Measurements from ENCODE around the gene ZNF497.

ZNF497 gene

GRCh38 chr19:58305065-58305931 lies 57.3 kb downstream of the ZNF497 start, which contains the start of gene ERVK3-1:
TSS of gene ERVK3-1 (plus strand) at chr19:58305377. CDS start at chr19:58312169, 6,792 bp downstream.
- Histone ChIP-seq H3K4me2 (ENCODE audit: low read length) (peak within 1 kb of the TSS; percentile 69), H3K27ac (peak within 1 kb of the TSS; percentile 71), H3K36me3 (ENCODE audit: control insufficient read depth, insufficient read depth, low read length) (no peaks in the 10 kb centered on the region), H3K27me3 (ENCODE audit: control insufficient read depth, insufficient read depth, low read length) (no peaks in the 10 kb centered on the region), H3K9ac (peak within 1 kb of the TSS; percentile 40), H3K79me2 (peaks cover 30% of the 10 kb centered on the region), H2AFZ (peak within 1 kb of the TSS; percentile 84), H3K9me3 (ENCODE audit: control insufficient read depth, low read length) (no peaks in the 10 kb centered on the region), H3K4me3 (ENCODE audit: low read depth, low read length) (peak within 1 kb of the TSS; percentile 95), H3K4me1 (peaks cover 5% of the 10 kb centered on the region)
- TF ChIP-seq, protein P1, sequence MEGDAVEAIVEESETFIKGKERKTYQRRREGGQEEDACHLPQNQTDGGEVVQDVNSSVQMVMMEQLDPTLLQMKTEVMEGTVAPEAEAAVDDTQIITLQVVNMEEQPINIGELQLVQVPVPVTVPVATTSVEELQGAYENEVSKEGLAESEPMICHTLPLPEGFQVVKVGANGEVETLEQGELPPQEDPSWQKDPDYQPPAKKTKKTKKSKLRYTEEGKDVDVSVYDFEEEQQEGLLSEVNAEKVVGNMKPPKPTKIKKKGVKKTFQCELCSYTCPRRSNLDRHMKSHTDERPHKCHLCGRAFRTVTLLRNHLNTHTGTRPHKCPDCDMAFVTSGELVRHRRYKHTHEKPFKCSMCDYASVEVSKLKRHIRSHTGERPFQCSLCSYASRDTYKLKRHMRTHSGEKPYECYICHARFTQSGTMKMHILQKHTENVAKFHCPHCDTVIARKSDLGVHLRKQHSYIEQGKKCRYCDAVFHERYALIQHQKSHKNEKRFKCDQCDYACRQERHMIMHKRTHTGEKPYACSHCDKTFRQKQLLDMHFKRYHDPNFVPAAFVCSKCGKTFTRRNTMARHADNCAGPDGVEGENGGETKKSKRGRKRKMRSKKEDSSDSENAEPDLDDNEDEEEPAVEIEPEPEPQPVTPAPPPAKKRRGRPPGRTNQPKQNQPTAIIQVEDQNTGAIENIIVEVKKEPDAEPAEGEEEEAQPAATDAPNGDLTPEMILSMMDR (IDR thresholded peaks at IDR 0.05), result peak; percentile 17

DNA sequence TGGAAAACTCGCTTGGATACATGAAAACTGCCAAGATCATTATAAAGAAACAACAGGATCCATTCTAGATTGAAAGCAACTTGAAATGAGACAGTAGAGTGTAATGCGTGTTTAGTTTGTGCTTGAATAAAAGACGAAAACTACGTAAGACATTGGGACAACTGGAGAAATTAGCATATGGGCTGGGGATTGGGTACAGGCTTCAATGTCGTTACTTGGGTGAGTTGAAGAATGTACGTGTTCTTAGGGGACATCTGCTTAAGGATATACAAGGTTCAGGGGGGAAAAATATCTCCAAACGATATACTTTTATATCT lies 57.8 kb downstream of the ZNF497 start:
- H3K4me2 ChIP-seq (ENCODE audit: low read length), result peak overlapping the region; percentile 69
- H3K9me3 ChIP-seq (ENCODE audit: control insufficient read depth, low read length), result no peaks in the 10 kb centered on the region
- H3K4me1 ChIP-seq, result peaks cover 5% of the 10 kb centered on the region
- H3K27ac ChIP-seq, result peak overlapping the region; percentile 71
- H2AFZ ChIP-seq, result peak overlapping the region; percentile 84
- peak overlapping the region; percentile 95 for H3K4me3 ChIP-seq (ENCODE audit: low read depth, low read length)
- no peaks in the 10 kb centered on the region for H3K36me3 ChIP-seq (ENCODE audit: control insufficient read depth, insufficient read depth, low read length)
- no peaks in the 10 kb centered on the region for H3K27me3 ChIP-seq (ENCODE audit: control insufficient read depth, insufficient read depth, low read length)
- TF ChIP-seq, protein P1 (IDR thresholded peaks at IDR 0.05), result no peak
- no peak overlapping the region for H3K9ac ChIP-seq
- H3K79me2 ChIP-seq, result peaks cover 31% of the 10 kb centered on the region
